ENCODE results near the gene ZFHX3.

ZFHX3 gene

GRCh38 chr16:73067671-73068540 is 20.0 kb upstream of the ZFHX3 start:
- DNase-seq (ENCODE audit: low read depth in 2 of 2): no peak

DNA sequence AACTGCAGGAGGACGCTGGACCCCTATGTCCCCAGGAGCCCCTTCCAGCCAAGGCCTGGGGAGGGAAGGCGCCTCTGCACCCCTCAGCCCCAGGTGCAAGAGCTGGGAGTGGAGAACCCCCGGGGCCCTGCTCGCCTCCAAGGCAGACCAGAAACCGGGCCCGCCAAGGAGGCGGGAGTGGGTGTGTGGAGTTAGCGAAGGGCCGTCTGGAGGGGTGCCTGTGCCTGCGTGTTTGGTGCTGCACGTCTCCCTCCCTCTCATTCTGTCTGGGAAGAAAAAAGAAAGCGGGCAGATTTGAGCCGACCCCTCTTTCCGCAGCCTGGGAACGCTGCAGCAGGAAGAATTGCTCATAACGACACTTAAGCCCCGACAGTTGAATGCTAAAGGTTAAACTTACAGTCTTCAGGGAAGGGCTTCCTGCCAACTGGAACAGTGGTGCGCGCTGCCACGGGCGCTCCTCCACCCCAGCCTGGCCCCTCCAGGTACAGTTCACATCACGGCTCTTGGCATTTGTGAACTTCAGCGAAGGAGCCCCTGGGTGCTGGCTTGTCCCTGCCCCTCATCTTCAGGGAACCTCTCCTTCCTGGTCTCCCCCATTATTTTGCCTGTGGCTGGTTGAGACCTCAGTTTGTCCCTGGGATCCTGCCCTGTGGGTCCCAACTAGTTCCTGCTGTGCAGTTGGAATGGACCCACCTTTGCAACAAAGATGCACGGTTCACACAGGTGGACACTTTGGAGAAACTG is 19.2 kb upstream of the ZFHX3 start:
- DNase-seq (ENCODE audit: low read depth in 2 of 2): no peak

GRCh38 chr16:73066331-73066926 is 18.5 kb upstream of the ZFHX3 start:
- no peak for DNase-seq (ENCODE audit: low read depth in 2 of 2)

DNA sequence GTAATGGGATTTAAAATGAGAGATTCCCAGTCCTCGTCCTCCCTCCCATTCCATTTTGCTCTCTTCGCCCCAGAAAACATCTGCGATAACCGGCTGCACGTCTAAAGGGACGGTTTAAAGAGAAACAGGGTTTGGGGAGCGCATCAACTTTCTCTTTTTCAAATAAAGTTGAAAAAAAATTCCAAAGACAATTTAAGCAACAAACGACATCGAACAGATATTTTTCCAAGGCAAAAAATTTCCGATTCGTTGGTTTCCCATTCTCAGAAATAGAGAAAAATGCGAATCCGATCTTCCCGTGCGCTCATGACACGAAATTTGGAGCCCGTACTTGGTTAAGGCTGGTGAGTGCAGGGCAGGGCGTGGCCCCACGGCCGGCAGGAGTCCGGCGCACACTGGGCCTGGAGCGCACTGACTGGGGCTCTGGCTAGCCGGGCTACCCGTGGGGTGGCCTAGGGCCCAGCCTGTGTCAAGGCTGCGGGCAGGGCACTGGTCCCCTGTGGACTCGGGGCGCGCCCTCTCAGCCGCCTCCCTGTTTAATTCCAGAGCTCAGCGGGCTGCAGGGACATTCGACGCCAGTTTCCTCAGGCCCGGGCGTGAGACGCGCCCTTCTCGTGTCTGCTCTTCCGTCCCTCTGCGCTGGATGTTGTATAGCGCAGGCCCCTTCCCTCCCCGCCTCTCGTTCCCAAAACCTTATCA is 17.9 kb upstream of the ZFHX3 start:
- DNase-seq (ENCODE audit: low read depth in 2 of 2): no peak

DNA sequence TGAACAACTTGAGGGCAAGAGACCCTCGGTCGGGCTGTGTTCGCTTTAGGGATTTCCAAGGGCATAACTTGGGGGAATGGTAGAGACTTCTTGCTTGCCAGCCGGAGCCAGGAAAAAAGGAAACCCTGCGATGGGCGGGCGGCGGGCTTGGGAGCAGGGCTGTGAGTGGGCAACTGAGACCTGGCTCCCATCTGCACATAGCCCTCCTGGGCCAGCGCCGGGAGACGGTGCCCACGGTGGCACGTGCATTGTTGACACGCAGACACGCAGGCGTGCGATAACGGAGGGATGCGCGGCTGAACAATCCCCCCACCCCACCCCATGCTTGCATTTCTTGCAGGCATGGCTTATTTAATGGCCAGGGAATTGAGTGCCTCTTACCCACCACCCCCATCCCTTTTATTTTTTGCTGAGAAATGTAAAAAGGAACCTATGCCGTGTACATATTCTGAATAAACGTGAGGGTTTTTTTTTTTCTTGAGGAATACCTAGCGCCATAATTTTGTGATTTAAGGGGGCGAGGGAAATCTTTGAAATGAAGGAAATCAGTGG is 17.1 kb upstream of the ZFHX3 start:
- no peak for DNase-seq (ENCODE audit: low read depth in 2 of 2)

DNA sequence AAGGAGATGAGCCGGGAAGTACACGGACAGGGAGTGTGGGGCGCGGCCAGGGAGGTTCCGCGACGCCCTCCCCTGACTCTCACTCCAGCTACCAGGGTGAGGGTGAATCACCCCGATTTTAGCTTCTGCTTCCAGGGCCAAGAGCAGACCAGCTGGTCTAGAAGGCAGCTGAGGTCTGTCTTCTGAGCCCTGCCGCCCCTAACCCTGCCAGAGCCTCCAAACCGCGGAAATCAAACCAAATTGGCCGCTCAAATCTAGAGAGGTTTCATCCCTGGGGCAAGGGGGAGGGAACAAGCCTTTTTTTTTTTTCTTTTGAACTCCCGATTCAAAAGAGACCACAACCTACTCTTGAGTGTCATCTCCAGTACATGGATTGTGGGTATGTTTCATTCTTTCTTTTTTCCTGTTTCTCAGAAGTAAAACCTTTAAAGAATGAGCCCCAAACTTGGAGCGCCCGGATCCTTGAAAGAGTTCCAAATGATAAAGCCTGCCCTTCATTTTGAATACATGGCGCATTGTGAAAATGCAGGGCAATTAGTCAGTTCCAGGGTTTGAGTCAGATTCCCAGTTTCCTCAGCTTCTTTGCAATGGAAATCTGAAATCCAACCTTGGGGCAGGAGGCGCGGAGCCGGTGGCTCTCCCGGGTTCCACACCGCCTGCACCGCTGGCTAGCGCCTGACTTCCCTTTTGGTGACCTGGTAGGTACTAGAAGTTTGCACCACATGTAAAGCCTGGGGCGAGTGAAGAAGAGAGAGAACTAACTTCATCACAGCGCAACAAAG is 16.5 kb upstream of the ZFHX3 start:
- no peak for DNase-seq (ENCODE audit: low read depth in 2 of 2)

DNA sequence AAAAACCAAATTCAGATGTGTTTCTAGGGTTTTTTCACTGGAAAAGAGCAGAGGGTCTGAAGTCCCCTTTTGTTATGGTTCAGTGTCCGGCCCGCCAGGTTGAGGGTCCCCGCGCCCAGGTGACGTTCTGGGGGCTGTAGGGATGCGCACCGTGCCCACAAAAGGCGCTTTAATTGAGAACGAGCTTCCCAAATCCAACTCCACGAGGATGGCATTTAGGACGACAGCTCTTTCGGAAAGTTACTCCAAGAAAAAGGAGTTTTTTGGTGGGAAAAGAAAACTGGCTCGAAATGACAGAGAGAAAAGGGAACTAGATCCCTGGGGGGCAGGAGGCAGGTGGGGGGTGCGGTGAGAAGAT is 15.9 kb upstream of the ZFHX3 start:
- no peak for DNase-seq (ENCODE audit: low read depth in 2 of 2)

- no peak for DNase-seq (ENCODE audit: low read depth in 2 of 2)
Observed at GRCh38 chr16:73062743-73063733, 15.1 kb upstream of the ZFHX3 start.

GRCh38 chr16:73062001-73062616 is 14.2 kb upstream of the ZFHX3 start:
- no peak for DNase-seq (ENCODE audit: low read depth in 2 of 2)

DNA sequence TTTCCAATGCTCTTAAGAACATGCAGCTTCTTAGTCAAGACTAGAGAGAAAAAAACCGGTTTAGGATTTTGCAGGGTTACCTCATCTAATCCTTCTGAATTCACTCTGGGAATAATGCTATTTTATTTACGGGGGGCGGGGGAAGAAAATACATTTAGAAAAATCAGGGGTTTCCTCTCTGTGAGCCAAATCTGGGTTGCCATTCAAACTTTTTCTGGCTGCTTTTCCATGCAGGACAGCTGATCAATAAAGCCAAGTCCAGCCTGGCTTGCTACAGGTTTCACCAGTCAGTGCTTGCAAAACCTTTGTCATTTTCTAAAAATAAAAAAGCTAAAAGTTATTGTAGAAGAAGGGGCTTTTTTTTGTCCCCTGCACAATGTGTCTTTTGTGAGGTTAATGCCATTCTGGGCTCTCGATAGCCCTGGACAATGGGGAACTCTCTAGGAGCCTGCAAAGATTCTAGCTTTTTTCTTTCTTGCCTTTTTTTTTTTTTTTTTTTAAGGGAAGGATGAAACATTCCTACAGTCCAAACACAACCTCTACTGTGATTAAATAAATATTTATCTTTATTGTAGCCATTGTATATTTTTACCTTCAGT is 13.1 kb upstream of the ZFHX3 start:
- DNase-seq (ENCODE audit: low read depth in 2 of 2): no peak

- no peak for DNase-seq (ENCODE audit: low read depth in 2 of 2)
Observed at GRCh38 chr16:73059779-73060615, 12.1 kb upstream of the ZFHX3 start.

DNA sequence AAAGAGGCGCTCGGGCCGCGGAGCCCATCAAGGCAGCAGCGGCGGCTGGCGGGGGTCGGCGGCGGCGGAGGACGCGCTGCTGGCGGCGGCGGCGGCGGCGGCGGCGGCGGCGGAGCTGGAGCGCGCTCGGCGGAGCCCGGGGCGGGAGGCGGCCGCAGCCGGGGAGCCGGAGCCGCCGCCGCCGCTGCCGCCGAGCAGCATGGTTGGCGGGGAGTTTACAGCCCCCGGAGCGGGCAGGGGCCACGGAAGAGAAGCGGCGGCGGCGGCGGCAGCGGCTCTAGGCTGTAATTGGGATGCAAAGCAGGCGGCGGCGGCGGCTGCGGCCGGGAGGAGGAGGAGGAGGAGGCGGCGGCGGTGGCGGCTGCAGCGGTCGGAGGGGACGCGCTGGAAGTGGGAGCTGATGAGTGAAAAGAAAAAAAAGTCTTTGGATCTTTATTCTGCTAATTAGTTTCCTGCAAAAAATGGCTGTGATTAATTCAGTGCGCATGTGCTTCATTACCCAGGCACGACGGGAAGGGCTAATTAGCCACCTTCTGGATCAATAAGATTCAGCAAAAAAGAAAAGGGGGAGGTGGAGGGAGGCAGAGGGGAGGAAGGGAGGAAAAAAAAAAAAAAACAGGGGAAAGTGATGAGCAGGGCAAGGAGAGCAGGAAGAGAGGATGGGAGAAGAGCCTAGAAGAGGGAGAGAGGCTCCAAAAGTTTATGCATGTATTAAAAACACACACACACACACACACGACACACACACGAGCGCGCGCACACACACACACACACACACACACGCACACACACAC is 10.9 kb upstream of the ZFHX3 start:
- DNase-seq (ENCODE audit: low read depth in 2 of 2): no peak

GRCh38 chr16:73058221-73058615 is 10.3 kb upstream of the ZFHX3 start:
- no peak for DNase-seq (ENCODE audit: low read depth in 2 of 2)

- DNase-seq (ENCODE audit: low read depth in 2 of 2): no peak
Observed at GRCh38 chr16:73057291-73058210, 9.6 kb upstream of the ZFHX3 start.

DNA sequence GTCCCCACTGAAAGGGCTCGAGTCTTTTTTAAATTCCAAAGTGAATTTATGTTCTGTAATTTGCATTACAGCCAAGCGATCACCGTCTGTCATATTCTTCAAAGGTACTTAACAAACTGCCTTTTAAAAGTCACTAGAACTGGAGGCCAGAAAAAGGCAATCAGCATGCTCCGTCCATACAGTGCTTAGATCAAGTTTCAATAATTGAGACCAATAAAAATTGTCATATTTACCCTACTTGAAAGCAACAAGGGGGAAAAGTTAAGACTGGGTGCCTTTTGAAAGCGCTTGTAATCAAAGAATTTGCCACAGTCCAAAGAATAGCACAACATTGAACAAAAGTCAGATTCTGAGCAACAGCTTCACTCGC is 9.0 kb upstream of the ZFHX3 start:
- no peak for DNase-seq (ENCODE audit: low read depth in 2 of 2)

GRCh38 chr16:73056448-73056847 is 8.5 kb upstream of the ZFHX3 start:
- no peak for DNase-seq (ENCODE audit: low read depth in 2 of 2)

Measured in activated CD4-positive, alpha-beta T cell treated with anti-CD3 and anti-CD28 coated beads for 24 hours (primary cell).